PC-9 (cell line): Measurements from ENCODE around the gene CAPN15. TPM values are rescaled to one million over a fixed set of nuclear protein-coding genes. Genes with fewer than 3 reads are reported as not detected.

Experiments
- BruUV-seq: library from RNA; stranded (reverse); fragments of 400-500 nt; replicated peaks from 2 replicates; lab custom pipeline; 2021; lab: Mats Ljungman, UMichigan
- CTCF ChIA-PET: fragments of 300-600 bp; sonication (Branson Sonifier 250); formaldehyde crosslinking; loops from one replicate; lab custom pipeline; 2022; ENCODE audit warnings: antibody characterized with exemption; lab: Charles Lee
- POLR2A ChIA-PET: fragments of 300-600 bp; sonication (Branson Sonifier 250); formaldehyde crosslinking; loops from one replicate; lab custom pipeline; 2022; ENCODE audit warnings: antibody characterized with exemption; ENCODE audit not compliant: unreplicated experiment; lab: Charles Lee
- DNase-seq, 2 experiments: peaks; one replicate each; pipeline versions ENCODE4 v3.0.0 to v3.0.0-alpha.2; 2015 to 2022; ENCODE audit warnings: mixed read lengths in 1 of 2
- H2AFZ ChIP-seq: fragments of 200-600 bp; sonication (generic); 2 replicates; pipeline ENCODE4 v1.8.1; 2017; ENCODE audit warnings: antibody characterized with exemption
- H3F3A ChIP-seq: fragments of 200-600 bp; sonication (generic); 2 replicates; pipeline ENCODE4 v1.8.1; 2017; ENCODE audit warnings: antibody characterized with exemption, mild to moderate bottlenecking, low read depth; ENCODE audit not compliant: insufficient read depth
- H3K27ac ChIP-seq: fragments of 200-600 bp; sonication (generic); 2 replicates; pipeline ENCODE4 v1.6.1; 2016; ENCODE audit warnings: mixed run types
- H3K27me3 ChIP-seq: fragments of 200-600 bp; sonication (generic); 2 replicates; pipeline ENCODE4 v1.6.1; 2016; ENCODE audit warnings: low read depth, mixed run types; ENCODE audit not compliant: insufficient read depth
- H3K36me3 ChIP-seq: fragments of 200-600 bp; sonication (generic); 2 replicates; pipeline ENCODE4 v1.6.1; 2016; ENCODE audit warnings: low read depth, mixed run types
- H3K4me1 ChIP-seq: fragments of 200-600 bp; sonication (generic); replicated peaks from 2 replicates; pipeline ENCODE4 v1.6.1; 2016; ENCODE audit warnings: mixed run types; ENCODE audit not compliant: insufficient read depth
- H3K4me2 ChIP-seq: fragments of 200-600 bp; sonication (generic); 2 replicates; pipeline ENCODE4 v1.6.1; 2017; ENCODE audit warnings: mixed run types
- H3K4me3 ChIP-seq: fragments of 200-600 bp; sonication (generic); 2 replicates; pipeline ENCODE4 v1.6.1; 2016; ENCODE audit warnings: mixed run types
- H3K79me2 ChIP-seq: fragments of 200-600 bp; sonication (generic); 2 replicates; pipeline ENCODE4 v1.6.1; 2017; ENCODE audit warnings: low read depth, mixed run types
- H3K9me2 ChIP-seq: fragments of 200-600 bp; sonication (generic); 2 replicates; pipeline ENCODE4 v1.8.1; 2017; ENCODE audit warnings: mild to moderate bottlenecking; ENCODE audit not compliant: insufficient read depth
- H3K9me3 ChIP-seq: fragments of 200-600 bp; sonication (generic); 2 replicates; pipeline ENCODE4 v1.8.1; 2016; ENCODE audit warnings: low read depth; ENCODE audit not compliant: insufficient read depth
- H4K20me1 ChIP-seq: fragments of 200-600 bp; sonication (generic); 2 replicates; pipeline ENCODE4 v1.8.1; 2017; ENCODE audit not compliant: insufficient read depth
- CTCF ChIP-seq: fragments of 200-600 bp; sonication (generic); conservative IDR thresholded peaks from 2 replicates; pipeline ENCODE4 v1.6.1; 2017; ENCODE audit warnings: mixed run types, antibody characterized with exemption, mild to moderate bottlenecking, moderate library complexity
- EZH2 ChIP-seq: fragments of 200-600 bp; sonication (generic); IDR thresholded peaks from 2 replicates; pipeline ENCODE4 v1.8.0; 2017; ENCODE audit warnings: antibody characterized with exemption, low read depth
- intact Hi-C: fragments of 100-400 bp; cut with micrococcal nuclease; formaldehyde crosslinking; loops from one replicate; pipeline ENCODE4 v1.10.0; 2022; ENCODE audit not compliant: unreplicated experiment
- total RNA-seq: library from RNA; stranded (reverse); gene quantifications from 2 replicates; pipeline ENCODE4 v1.2.3, GENCODE V29; 2021

CAPN15 gene
- total RNA-seq, 1 experiment from 2014 or later: 66.8 TPM

DNA sequence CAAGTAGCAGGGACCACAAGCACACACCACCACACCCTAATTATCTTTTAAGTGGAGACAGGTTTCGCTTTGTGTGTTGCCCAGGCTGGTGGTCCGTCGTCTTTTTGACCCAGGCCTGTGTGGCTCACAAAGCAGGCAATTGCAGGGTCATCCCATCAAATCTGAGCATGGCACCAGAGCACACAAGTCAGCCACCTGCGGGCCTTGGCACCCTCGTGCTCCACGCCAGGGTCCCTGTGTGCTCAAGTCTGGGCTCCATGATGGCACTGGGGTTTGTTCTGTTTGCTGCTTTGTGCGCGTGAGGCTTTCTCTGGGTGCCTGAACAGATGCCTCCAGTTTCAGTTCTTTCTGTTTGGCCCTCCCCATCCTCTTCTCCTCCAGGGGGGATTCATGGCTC, 2.4 kb upstream of the CAPN15 start:
- Histone ChIP-seq H3K79me2 (peaks cover 49% of the 10 kb centered on the region), H3K27ac (peak overlapping the region; percentile 78), H2AFZ (no peak overlapping the region), H3K9me2 (no peaks in the 10 kb centered on the region), H3K27me3 (no peaks in the 10 kb centered on the region), H4K20me1 (peaks cover 44% of the 10 kb centered on the region), H3K4me2 (peak overlapping the region; percentile 100), H3K4me1 (peaks cover 32% of the 10 kb centered on the region), H3K9me3 (no peaks in the 10 kb centered on the region), H3K4me3 (peak overlapping the region; percentile 72; the same call in 1 of the 2 replicates), H3K36me3 (no peaks in the 10 kb centered on the region), H3F3A (peaks cover 41% of the 10 kb centered on the region)
- TF ChIP-seq CTCF: no peak
- TF ChIP-seq EZH2: no peak
- no peak for DNase-seq
- intact Hi-C loops: loop anchor here (5.0 kb wide), 2 partner anchors 98 to 157 kb away; partner anchors contain the start of genes JMJD8, RAB11FIP3 and STUB1
- POLR2A ChIA-PET: no interaction called here
- no TSS peak for BruUV-seq
- CTCF ChIA-PET: no interaction called here

GRCh38 chr16:525520-526180, 1.9 kb upstream of the CAPN15 start:
- Histone ChIP-seq H3K9me2 (no peaks in the 10 kb centered on the region), H3K27me3 (no peaks in the 10 kb centered on the region), H3F3A (peaks cover 41% of the 10 kb centered on the region), H3K79me2 (peaks cover 54% of the 10 kb centered on the region), H3K4me2 (peak overlapping the region; percentile 100), H3K4me1 (peaks cover 32% of the 10 kb centered on the region), H3K4me3 (peak overlapping the region; percentile 72), H2AFZ (no peak overlapping the region), H3K27ac (peak overlapping the region; percentile 78), H3K9me3 (no peaks in the 10 kb centered on the region), H3K36me3 (no peaks in the 10 kb centered on the region), H4K20me1 (peaks cover 50% of the 10 kb centered on the region)
- BruUV-seq: no TSS peak
- ChIA-PET CTCF (interaction anchor here (0.5 kb wide), 1 partner anchor 173 kb away, joined by 3 read pairs; no protein-coding TSS in a partner anchor), POLR2A (interaction anchor here (0.6 to 0.7 kb wide), 3 partner anchors 9 to 1613 kb away, joined by 3 to 9 read pairs (median 5); partner anchors contain the start of genes POLR3K and SNRNP25)
- intact Hi-C loops: loop anchor here (2.0 to 5.0 kb wide), 3 partner anchors 98 to 157 kb away; partner anchors contain the start of genes JMJD8, RAB11FIP3, STUB1 and WDR90
- DNase-seq: peak; percentile 80 to 93
- no peak for TF ChIP-seq EZH2
- TF ChIP-seq CTCF: no peak

DNA sequence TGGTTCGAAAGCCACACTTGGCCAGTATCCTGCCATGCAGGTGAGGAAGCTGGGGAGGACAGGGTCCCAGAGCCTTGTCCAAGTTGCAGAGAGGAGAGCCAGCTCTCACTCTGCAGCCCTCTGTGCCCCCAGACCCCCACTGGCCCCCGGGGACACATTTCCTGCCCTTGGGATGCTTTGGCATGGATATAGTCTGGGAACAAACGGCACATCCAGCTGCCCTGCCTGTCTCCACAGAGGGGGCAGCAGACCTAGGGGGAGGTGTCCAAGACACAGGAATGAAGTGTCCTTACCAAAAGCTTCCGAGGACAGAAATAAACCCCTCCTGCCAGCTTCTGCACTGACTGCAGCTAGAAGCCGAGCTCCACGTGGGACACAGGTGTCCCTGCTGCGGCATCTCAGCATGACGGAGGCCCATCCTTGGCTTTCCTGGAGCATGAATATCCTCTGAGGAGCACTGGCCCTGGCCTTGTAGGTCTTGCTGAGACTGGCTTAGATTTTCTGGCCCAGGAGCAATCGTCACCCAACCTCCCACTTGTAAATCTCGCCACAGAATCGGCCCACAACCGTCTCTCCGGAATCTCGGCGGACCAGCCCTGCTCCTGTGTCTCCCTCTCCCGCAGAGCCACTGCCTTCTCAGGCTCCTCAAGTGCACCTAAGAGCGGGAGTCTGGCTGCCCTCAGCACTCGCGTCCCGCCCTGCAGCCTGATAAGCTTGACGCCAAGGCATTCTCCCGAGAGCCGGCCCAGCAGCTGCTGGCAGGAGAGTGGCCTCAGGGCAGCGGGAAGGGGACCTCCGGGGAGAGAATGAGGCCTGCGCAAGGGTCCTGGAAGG, 1.1 kb upstream of the CAPN15 start:
- peak overlapping the region; percentile 100 for H3K4me2 ChIP-seq
- BruUV-seq: TSS peak; percentile 33
- ChIA-PET POLR2A (interaction anchor here (0.6 to 1.1 kb wide), 9 partner anchors 8 to 1612 kb away, joined by 3 to 10 read pairs (median 5); partner anchors contain the start of genes METTL26, PIGQ, POLR3K and SNRNP25), CTCF (interaction anchor here (0.5 to 0.6 kb wide), 2 partner anchors 173 to 200 kb away, joined by 3 read pairs; no protein-coding TSS in a partner anchor)
- peaks cover 62% of the 10 kb centered on the region for H3K79me2 ChIP-seq
- peak overlapping the region; percentile 75; the same call in 1 of the 2 replicates for H2AFZ ChIP-seq
- H3K36me3 ChIP-seq: no peaks in the 10 kb centered on the region
- intact Hi-C loops: loop anchor here (2.0 to 5.0 kb wide), 3 partner anchors 99 to 156 kb away; partner anchors contain the start of genes JMJD8, RAB11FIP3, STUB1 and WDR90
- peak overlapping the region; percentile 72 for H3K4me3 ChIP-seq
- H4K20me1 ChIP-seq: peaks cover 57% of the 10 kb centered on the region
- peaks cover 32% of the 10 kb centered on the region for H3K4me1 ChIP-seq
- peak overlapping the region; percentile 78 for H3K27ac ChIP-seq
- H3K9me2 ChIP-seq: no peaks in the 10 kb centered on the region
- TF ChIP-seq CTCF (no peak), EZH2 (no peak)
- no peaks in the 10 kb centered on the region for H3K9me3 ChIP-seq
- no peaks in the 10 kb centered on the region for H3K27me3 ChIP-seq
- H3F3A ChIP-seq: peaks cover 41% of the 10 kb centered on the region
- DNase-seq: peak in 1 of 2 experiments; percentile 51
